Dedifferentiated amniotic fluid mesenchymal stem cell (primary cell): ENCODE data around the gene CAND2.
A peak's percentile ranks its signal among the peaks of the same experiment; 100 is the strongest.
"Not testable (repeated sequence)": the region's sequence is repeated elsewhere in the genome, so short reads cannot be mapped to it uniquely, and the experiment has no call there.

Source experiments
- DNase-seq: peaks from one replicate; pipeline ENCODE4 v3.0.0-alpha.2; 2016; ENCODE audit errors: extremely low spot score

Gene CAND2

DNA sequence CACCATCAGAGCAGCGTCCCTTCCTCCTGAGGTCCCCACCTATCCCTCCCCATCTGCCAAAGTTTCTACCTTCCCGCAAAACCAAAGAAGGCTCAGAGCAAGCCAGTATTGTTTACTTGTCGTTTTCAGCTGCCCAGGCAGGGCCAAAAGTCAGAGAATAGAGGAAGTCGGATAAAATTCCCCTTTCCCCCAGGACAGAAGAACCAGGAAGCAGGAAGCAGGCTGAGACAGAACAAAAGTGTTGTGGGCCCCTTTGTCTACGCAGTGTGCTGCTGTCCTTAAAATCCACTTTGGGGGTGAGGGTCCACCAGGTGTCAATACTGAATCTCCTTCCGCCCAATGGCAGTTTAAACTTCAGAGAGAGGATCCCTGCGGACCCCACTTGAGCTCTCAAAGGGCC lies 63.4 kb downstream of the CAND2 start:
- no peak for DNase-seq

DNA sequence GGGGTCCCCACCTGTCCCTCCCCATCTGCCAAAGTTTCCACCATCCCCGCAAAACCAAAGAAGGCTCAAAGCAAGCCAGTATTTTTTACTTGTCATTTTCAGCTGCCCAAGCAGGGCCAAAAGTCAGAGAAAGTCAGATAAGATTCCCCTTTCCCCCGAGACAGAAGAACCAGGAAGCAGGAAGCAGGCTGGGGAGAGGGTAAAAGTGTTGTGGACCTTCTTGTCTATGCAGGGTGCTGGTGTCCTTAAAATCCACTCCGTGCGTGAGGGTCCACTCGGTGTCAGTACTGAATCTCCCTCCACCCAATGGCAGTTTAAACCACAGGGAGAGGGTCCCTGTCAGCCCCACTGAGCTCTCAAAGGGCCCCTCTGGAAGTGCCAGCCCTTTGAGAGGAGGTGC lies 65.1 kb downstream of the CAND2 start:
- no peak for DNase-seq

DNA sequence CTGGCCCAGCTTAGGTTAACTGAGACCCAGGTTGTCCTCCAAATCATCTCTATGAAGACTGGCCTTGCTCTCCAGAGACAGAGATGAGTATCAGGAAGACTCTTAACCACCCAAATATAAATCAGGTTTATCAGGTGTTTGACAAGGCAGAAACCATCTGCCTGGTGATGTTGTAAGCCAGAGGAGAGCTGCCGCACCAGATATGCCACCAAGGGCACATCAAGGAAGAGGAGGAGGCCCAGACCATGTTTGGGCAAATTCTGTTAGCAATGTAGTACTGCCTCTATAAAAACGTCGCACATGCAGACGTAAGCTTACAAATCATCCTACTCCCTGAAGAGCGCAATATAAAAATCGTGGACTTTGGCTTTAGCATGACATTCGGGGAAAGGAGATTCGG lies 65.9 kb downstream of the CAND2 start:
- DNase-seq = no peak

- no peak for DNase-seq
These were observed 68.8 kb downstream of the CAND2 start for GRCh38 chr3:12865271-12865670.

DNA sequence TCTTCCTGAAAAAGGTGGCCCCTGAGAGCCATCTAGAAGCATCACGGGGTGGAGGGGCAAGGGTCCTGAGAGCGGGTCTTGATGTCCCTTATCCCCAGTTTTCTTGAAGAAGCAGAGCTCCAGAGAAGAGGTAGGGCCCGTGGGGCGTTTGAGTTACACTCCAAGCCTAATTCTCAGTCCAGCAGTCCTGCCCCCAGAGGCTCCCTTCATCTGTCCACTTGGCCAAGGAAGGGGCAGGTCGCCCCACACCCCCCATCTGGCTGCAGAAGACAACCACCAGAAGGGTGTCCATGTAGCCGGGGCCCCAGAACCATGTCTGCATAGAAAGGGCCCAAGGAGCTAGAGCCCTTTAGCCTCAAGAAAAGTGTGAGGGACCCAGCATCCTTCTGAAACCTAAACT lies 70.4 kb downstream of the CAND2 start:
- no peak for DNase-seq

DNA sequence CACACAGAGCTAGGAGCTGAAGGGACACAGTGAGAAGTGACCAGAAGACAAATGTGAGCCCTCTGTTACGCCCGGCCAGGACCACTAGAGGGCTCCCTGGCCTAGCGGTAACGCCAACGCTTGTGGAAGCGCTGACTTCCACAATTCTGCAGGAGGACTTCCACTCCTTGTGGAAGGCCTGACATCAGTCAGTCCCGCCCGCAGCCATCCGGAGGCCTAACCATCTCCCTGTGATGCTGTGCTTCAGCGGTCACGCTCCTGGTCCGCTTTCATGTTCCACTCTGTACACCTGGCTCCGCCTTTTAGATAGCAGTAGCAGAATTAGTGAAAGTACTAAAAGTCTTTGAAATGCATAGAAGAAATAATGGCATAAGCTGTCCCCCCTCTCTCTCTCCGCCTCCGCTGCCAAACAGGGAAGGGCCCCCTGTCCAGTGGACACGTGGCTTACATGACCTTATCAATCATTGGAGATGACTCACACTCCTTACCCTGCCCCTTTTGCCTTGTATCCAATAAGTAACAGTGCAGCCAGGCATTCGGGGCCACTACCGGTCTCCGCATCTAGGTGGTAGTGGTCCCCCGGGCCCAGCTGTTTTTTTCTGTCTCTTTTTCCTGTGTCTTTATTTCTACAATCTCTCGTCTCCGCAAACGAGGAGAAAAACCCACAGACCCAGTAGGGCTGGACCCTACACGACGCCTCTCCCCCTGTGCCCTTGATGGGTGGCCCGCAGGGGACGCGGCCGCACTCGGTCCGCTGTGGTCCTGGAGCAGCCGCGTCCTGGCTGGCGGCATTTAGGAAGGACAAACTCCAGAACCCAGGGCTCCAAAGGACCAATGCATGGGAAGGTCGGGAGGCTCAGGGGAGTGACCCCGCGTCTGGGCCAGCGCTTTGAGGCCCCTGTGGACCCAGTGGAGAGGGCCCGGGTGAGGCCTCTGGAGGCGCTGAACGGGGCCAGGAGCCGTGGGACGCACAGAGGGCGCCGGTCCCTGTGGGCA lies 71.9 kb downstream of the CAND2 start:
- peak; percentile 88 for DNase-seq

DNA sequence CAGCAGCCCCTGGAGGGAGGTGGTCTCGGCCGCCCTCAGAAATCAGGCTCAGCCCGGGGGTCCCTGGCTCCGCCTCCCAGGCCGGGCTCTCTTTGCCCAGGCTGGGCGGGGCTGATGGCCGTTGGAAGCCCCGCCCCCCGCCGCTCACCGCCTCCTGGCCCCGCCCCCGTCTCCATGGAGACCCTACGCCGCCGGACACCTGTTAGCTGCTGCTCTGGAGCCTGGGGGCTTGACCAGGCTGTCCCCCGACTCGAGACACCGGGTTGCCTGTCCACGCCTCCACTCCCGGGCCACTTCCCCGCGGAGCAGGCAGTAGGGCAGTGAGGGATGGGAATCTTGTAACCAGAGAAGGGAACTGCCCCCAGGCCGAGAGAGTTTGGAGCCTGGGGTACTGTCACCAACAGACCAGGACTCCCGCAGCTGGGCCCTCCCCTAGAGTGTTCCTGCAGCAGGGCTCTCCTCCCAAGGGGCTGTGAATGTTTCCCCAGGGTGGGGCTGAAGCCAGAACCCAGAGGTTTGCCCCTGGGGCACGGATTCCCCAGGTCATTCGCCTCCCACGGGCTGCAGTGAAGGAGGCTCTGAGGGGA lies 72.6 kb downstream of the CAND2 start:
- no peak for DNase-seq

- peak; percentile 17 for DNase-seq
These were observed 74.5 kb downstream of the CAND2 start for GRCh38 chr3:12870942-12871341.

GRCh38 chr3:12871404-12871983 lies 75.0 kb downstream of the CAND2 start:
- no peak for DNase-seq

GRCh38 chr3:12875857-12876836 lies 79.7 kb downstream of the CAND2 start:
- no peak for DNase-seq

- DNase-seq = no peak
These were observed 80.6 kb downstream of the CAND2 start for GRCh38 chr3:12877040-12877439.

GRCh38 chr3:12878141-12878574 lies 81.7 kb downstream of the CAND2 start:
- no peak for DNase-seq

GRCh38 chr3:12878758-12879157 lies 82.3 kb downstream of the CAND2 start:
- not testable (repeated sequence) for DNase-seq

DNA sequence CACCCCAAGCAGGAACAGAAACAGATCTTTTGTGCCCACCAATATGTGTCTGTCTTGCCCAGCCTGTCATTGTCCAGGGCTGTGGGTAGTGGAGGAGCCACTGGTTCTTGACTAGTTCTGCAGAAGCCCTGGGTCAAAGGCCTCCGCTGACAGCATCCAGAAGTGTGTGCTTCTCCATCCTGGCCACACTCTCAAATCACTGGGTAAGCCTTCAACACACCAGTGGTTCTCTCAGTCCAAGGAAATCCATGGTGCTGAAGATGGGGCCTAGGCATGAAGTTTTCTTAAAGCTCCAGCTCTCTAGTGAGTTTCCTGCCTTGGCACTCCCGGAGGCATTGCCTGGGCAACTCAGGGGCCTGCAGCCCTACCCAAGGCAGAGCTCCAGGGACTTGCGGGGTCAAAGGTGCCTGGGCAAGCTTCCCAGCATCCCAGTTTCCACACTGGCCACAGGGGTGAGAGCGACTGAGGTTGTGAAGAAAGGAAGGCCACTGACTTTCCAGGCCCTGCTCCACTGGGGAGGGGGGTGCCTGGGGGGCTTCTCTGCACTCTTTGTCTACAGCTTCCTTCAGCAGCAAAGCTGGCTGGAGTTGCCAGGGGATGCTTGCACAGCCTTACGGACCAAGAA lies 82.8 kb downstream of the CAND2 start:
- DNase-seq = no peak

- DNase-seq = not testable (repeated sequence)
These were observed 85.4 kb downstream of the CAND2 start for GRCh38 chr3:12881858-12882257.

DNA sequence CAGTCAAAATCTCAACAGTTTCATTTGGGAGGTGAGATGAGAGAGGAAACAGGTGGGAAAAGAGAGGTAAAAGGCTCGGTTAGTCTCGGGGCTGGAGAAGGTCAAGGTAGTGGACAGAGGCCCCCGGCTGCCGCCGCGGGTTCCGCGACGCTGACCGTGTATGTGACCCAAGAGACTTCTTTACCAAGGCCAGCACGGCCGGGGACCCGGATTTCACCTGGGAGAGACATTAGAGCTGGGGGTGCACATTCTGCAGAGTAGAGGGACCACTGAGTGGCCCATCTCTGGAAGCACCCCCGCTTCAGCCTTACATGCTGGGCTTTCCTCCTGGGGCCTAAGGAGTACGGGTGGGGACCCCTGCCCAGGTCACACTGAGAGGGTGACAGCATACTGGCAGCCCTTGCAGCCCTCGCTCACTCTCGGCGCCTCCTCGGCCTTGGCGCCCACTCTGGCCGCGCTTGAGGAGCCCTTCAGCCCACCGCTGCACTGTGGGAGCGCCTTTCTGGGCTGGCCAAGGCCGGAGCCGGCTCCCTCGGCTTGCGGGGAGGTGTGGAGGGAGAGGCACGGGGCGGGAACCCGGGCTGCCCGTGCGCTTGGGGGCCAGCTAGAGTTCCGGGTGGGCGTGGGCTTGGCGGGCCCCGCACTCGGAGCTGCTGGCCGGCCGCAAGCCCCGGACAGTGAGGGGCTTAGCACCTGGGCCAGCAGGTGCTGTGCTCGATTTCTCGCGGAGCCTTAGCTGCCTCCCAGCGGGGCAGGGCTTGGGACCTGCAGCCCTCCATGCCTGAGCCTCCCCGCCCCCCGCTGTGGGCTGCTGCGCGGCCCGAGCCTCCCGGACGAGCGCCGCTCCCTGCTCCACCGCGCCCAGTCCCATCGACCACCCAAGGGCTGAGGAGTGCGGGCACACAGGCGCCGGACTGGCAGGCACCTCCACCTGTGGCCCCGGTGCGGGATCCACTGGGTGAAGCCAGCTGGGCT lies 86.1 kb downstream of the CAND2 start:
- no peak for DNase-seq

- no peak for DNase-seq
These were observed 87.8 kb downstream of the CAND2 start for GRCh38 chr3:12884186-12884680.
